Calu3 (cell line): ENCODE data around the gene CLEC9A. TPM values are rescaled to one million over a fixed set of nuclear protein-coding genes. Genes with fewer than 3 reads are reported as not detected.

Experiments used
- BruUV-seq: library from RNA; stranded (reverse); fragments of 400-500 nt; replicated peaks from 2 replicates; lab custom pipeline; 2021; lab: Mats Ljungman, UMichigan
- CTCF ChIA-PET: fragments of 300-600 bp; sonication (Branson Sonifier 250); formaldehyde crosslinking; loops from one replicate; lab custom pipeline; 2022; ENCODE audit warnings: antibody characterized with exemption; lab: Charles Lee
- DNase-seq: peaks from one replicate; pipeline ENCODE4 v3.0.0; 2022
- H3K27ac Mint-ChIP-seq: one replicate; pipeline ENCODE4 v1.8.0; 2022; ENCODE audit warnings: mixed read lengths; ENCODE audit not compliant: unreplicated experiment
- H3K27me3 Mint-ChIP-seq: one replicate; pipeline ENCODE4 v1.8.0; 2022; ENCODE audit warnings: mixed read lengths; ENCODE audit not compliant: unreplicated experiment
- H3K36me3 Mint-ChIP-seq: one replicate; pipeline ENCODE4 v1.8.0; 2022; ENCODE audit warnings: mild to moderate bottlenecking, moderate library complexity, mixed read lengths; ENCODE audit not compliant: insufficient read depth, unreplicated experiment
- H3K4me1 Mint-ChIP-seq: one replicate; pipeline ENCODE4 v1.8.0; 2022; ENCODE audit warnings: mild to moderate bottlenecking, low read depth, mixed read lengths; ENCODE audit not compliant: unreplicated experiment
- H3K4me3 Mint-ChIP-seq: one replicate; pipeline ENCODE4 v1.8.0; 2022; ENCODE audit warnings: mild to moderate bottlenecking, low read depth, moderate library complexity, mixed read lengths; ENCODE audit not compliant: unreplicated experiment
- H3K9me3 Mint-ChIP-seq: one replicate; pipeline ENCODE4 v1.8.0; 2022; ENCODE audit warnings: low read depth, mixed read lengths; ENCODE audit not compliant: unreplicated experiment
- intact Hi-C: fragments of 100-400 bp; cut with micrococcal nuclease; formaldehyde crosslinking; loops from one replicate; pipeline ENCODE4 v1.10.0; 2022; ENCODE audit not compliant: unreplicated experiment
- total RNA-seq: library from RNA; stranded (reverse); gene quantifications from 2 replicates; pipeline ENCODE4 v1.2.3, GENCODE V29; 2022
- TF ChIP-seq, protein P1 (sequence below): fragments of 200-600 bp; IDR thresholded peaks from one replicate; pipeline ENCODE4 v1.8.0; 2022; ENCODE audit warnings: antibody characterized with exemption; ENCODE audit not compliant: unreplicated experiment

CLEC9A gene
- total RNA-seq, 1 experiment from 2014 or later: not detected

- H3K27ac Mint-ChIP-seq: no peak overlapping the region
- no peaks in the 10 kb centered on the region for H3K27me3 Mint-ChIP-seq
- no peak overlapping the region for H3K4me3 Mint-ChIP-seq
- peaks cover 20% of the 10 kb centered on the region for H3K4me1 Mint-ChIP-seq
- TF ChIP-seq, protein P1, sequence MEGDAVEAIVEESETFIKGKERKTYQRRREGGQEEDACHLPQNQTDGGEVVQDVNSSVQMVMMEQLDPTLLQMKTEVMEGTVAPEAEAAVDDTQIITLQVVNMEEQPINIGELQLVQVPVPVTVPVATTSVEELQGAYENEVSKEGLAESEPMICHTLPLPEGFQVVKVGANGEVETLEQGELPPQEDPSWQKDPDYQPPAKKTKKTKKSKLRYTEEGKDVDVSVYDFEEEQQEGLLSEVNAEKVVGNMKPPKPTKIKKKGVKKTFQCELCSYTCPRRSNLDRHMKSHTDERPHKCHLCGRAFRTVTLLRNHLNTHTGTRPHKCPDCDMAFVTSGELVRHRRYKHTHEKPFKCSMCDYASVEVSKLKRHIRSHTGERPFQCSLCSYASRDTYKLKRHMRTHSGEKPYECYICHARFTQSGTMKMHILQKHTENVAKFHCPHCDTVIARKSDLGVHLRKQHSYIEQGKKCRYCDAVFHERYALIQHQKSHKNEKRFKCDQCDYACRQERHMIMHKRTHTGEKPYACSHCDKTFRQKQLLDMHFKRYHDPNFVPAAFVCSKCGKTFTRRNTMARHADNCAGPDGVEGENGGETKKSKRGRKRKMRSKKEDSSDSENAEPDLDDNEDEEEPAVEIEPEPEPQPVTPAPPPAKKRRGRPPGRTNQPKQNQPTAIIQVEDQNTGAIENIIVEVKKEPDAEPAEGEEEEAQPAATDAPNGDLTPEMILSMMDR: no peak
- no TSS peak for BruUV-seq
- CTCF ChIA-PET: no interaction called here
- H3K9me3 Mint-ChIP-seq: no peaks in the 10 kb centered on the region
- no peaks in the 10 kb centered on the region for H3K36me3 Mint-ChIP-seq
- intact Hi-C loops: no loop called here
- no peak for DNase-seq
These were observed 34.8 kb downstream of the CLEC9A start for GRCh38 chr12:10065241-10065640.

GRCh38 chr12:10067264-10067663 lies 36.8 kb downstream of the CLEC9A start:
- Mint-ChIP-seq H3K27me3 (no peaks in the 10 kb centered on the region), H3K4me1 (peaks cover 20% of the 10 kb centered on the region), H3K36me3 (no peaks in the 10 kb centered on the region), H3K27ac (peak overlapping the region; percentile 86), H3K9me3 (no peaks in the 10 kb centered on the region), H3K4me3 (no peak overlapping the region)
- TF ChIP-seq, protein P1: no peak
- CTCF ChIA-PET: interaction anchor here (0.5 kb wide), 1 partner anchor 1414 kb away, joined by 4 read pairs; no protein-coding TSS in a partner anchor
- no TSS peak for BruUV-seq
- DNase-seq: no peak
- intact Hi-C loops: no loop called here

DNA sequence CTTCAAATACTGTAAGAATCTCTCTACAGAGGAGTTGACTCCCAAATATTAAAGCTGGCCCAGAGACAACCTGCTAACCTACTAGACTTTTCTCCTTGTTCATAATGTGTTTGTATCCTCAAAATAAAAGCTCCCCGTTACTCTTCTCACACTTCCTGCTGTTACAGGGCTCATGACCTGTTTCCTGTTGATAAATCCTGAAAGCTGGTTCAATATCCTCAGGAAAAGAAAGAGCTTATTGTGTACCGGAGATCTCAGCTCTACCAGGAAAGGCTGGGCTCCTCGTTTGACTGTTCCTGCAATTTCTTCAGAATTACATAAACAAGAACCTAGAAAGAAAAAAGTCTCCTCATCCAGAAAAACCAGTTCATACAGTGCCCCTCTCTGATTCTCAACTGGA lies 37.5 kb downstream of the CLEC9A start:
- intact Hi-C loops: no loop called here
- H3K9me3 Mint-ChIP-seq: no peaks in the 10 kb centered on the region
- TF ChIP-seq, protein P1: no peak
- no TSS peak for BruUV-seq
- H3K27me3 Mint-ChIP-seq: no peaks in the 10 kb centered on the region
- H3K4me3 Mint-ChIP-seq: peak overlapping the region; percentile 36
- no peaks in the 10 kb centered on the region for H3K36me3 Mint-ChIP-seq
- CTCF ChIA-PET: interaction anchor here (0.5 to 1.0 kb wide), 3 partner anchors 10 to 1415 kb away, joined by 3 to 4 read pairs (median 3); no protein-coding TSS in a partner anchor
- DNase-seq: peak; percentile 22
- H3K27ac Mint-ChIP-seq: peak overlapping the region; percentile 86
- H3K4me1 Mint-ChIP-seq: peaks cover 20% of the 10 kb centered on the region

- BruUV-seq: no TSS peak
- intact Hi-C loops: no loop called here
These were observed 38.2 kb downstream of the CLEC9A start for GRCh38 chr12:10068644-10069043.

More at GRCh38 chr12:10068644-10069043, 38.2 kb downstream of the CLEC9A start:
- H3K4me3 Mint-ChIP-seq: no peak overlapping the region
- TF ChIP-seq, protein P1: no peak
- H3K9me3 Mint-ChIP-seq: no peaks in the 10 kb centered on the region
- H3K27ac Mint-ChIP-seq: peak overlapping the region; percentile 61
- H3K27me3 Mint-ChIP-seq: no peaks in the 10 kb centered on the region
- CTCF ChIA-PET: interaction anchor here (0.9 to 1.2 kb wide), 3 partner anchors 9 to 71 kb away, joined by 3 read pairs; no protein-coding TSS in a partner anchor
- H3K4me1 Mint-ChIP-seq: peaks cover 20% of the 10 kb centered on the region
- no peak for DNase-seq
- H3K36me3 Mint-ChIP-seq: no peaks in the 10 kb centered on the region
